Omental fat pad (tissue), 4 donors: ENCODE data around the gene BCL7C. TPM values are rescaled to one million over a fixed set of nuclear protein-coding genes. Genes with fewer than 3 reads are reported as not detected.
"Not testable (repeated sequence)": the region's sequence is repeated elsewhere in the genome, so short reads cannot be mapped to it uniquely, and the experiment has no call there.

Experiments used
- ATAC-seq: fragments of 150-250 bp; one replicate; pipeline ENCODE4 v1.9.1; 2016; ENCODE audit warnings: mild to moderate bottlenecking, moderate library complexity; ENCODE audit not compliant: low FRiP score
- DNase-seq: peaks from one replicate; pipeline ENCODE4 v3.0.0-alpha.2; 2019; ENCODE audit warnings: low spot score
- CTCF ChIP-seq, 3 donors: fragments of 450-650 bp; IDR thresholded peaks; one replicate each; pipeline ENCODE4 v1.5.1; 2016 to 2017; ENCODE audit warnings: antibody characterized with exemption in 3 of 3, mild to moderate bottlenecking in 3 of 3, moderate library complexity in 2 of 3
- total RNA-seq, 4 donors: library from RNA; depleted of rRNA; stranded (reverse); fragments of >200 nt; gene quantifications; one replicate each; pipeline ENCODE4 v1.1.0, GENCODE V29; 2016

BCL7C gene
- total RNA-seq = 10 to 100 TPM; 17.4 to 37.0 (median 22.2) TPM

GRCh38 chr16:30893744-30894539 lies at the start of gene BCL7C:
Gene BCL7C (minus strand): TSS chr16:30894077. CDS start chr16:30893944, 133 bp downstream.
- peak; percentile 88 for ATAC-seq

GRCh38 chr16:30942426-30942806 lies 48.5 kb upstream of the BCL7C start:
- DNase-seq (no peak), ATAC-seq (no peak)
- TF ChIP-seq CTCF (IDR thresholded peaks at IDR 0.05) = no peak

More at GRCh38 chr16:30893744-30894539, at the start of gene BCL7C:
- no peak for TF ChIP-seq CTCF (IDR thresholded peaks at IDR 0.05)
- DNase-seq = peak; percentile 58

GRCh38 chr16:30941600-30942425 lies 47.9 kb upstream of the BCL7C start:
- peak; percentile 87 for ATAC-seq
- TF ChIP-seq CTCF (IDR thresholded peaks at IDR 0.05) = peak in 2 of 3 donors; percentile 18 to 35
- DNase-seq = peak; percentile 39

- not testable (repeated sequence) for DNase-seq
Measured at GRCh38 chr16:30939571-30939970, 45.7 kb upstream of the BCL7C start.

GRCh38 chr16:30937692-30938091 lies 43.8 kb upstream of the BCL7C start:
- DNase-seq (no peak), ATAC-seq (no peak)
- no peak for TF ChIP-seq CTCF (IDR thresholded peaks at IDR 0.05)

More at GRCh38 chr16:30939571-30939970, 45.7 kb upstream of the BCL7C start:
- not testable (repeated sequence) for ATAC-seq

GRCh38 chr16:30934827-30935557 lies 41.1 kb upstream of the BCL7C start:
- ATAC-seq (peak; percentile 41), DNase-seq (no peak)
- TF ChIP-seq CTCF (IDR thresholded peaks at IDR 0.05) = no peak
